K562 (cell line): ENCODE results near the gene CCDC187. TPM values are rescaled to one million over a fixed set of nuclear protein-coding genes. Genes with fewer than 3 reads are reported as not detected.

ENCODE experiments used
- MAZ ChIP-seq, 2 experiments: fragments of 450-650 bp in 1 of 2; sonication (generic) in 1 of 2; formaldehyde crosslinking; IDR thresholded peaks in 1 of 2; conservative IDR thresholded peaks in 1 of 2; 2 replicates each; pipeline versions ENCODE4 v1.4.0 to v1.5.0; 2020; ENCODE audit warnings: mild to moderate bottlenecking in 1 of 2, missing genetic modification reagents in 1 of 2
- MEF2A ChIP-seq: IDR thresholded peaks from 2 replicates; pipeline ENCODE4 v1.6.1; 2011; ENCODE audit warnings: low read depth, mild to moderate bottlenecking, low read length, moderate library complexity; ENCODE audit not compliant: control insufficient read depth
- SMARCA4 ChIP-seq: fragments of 450-650 bp; IDR thresholded peaks from 2 replicates; pipeline ENCODE4 v1.6.1; 2016
- SOX6 ChIP-seq: fragments of 450-650 bp; IDR thresholded peaks from 2 replicates; pipeline ENCODE4 v1.6.1; 2014; ENCODE audit warnings: mild to moderate bottlenecking
- SRF ChIP-seq, 2 experiments: fragments of 250-450, 450-650 bp in 1 of 2; sonication (Bioruptor Pico) in 1 of 2; sonication (generic) in 1 of 2; formaldehyde crosslinking; IDR thresholded peaks; 2 replicates each; pipeline versions ENCODE4 v1.5.0 to v1.5.1; 2020 to 2022; ENCODE audit warnings: mild to moderate bottlenecking in 1 of 2, missing genetic modification reagents in 1 of 2
- ZNF584 ChIP-seq: fragments of 200-800 bp; sonication (Bioruptor generic); IDR thresholded peaks from 2 replicates; pipeline ENCODE4 v1.6.1; 2016; ENCODE audit warnings: low read depth, mild to moderate bottlenecking, missing genetic modification characterization, missing compliant biosample characterization
- polyA plus RNA-seq, 8 experiments: library from polyadenylated mRNA; depleted of rRNA in 4 of 8; stranded (reverse) in 5 of 8; unstranded in 3 of 8; fragments of >200 nt; fragmentation: Nextera tagmentation in 2 of 8; fragmentation: Illumina TruSeq in 1 of 8; extraction: Ambion mirVana in 2 of 8; extraction: Trizol in 1 of 8; gene quantifications; 2 replicates each; pipeline versions ENCODE4 v1.2.1 to v1.2.3, GENCODE V29; 2011 to 2014; ENCODE audit warnings: inconsistent platforms in 1 of 8, missing spikeins in 1 of 8
- total RNA-seq, 7 experiments: library from RNA; depleted of rRNA in 6 of 7; stranded (reverse); fragments of >200 nt in 6 of 7; fragmentation: Illumina TruSeq in 2 of 7; extraction: Trizol in 2 of 7; gene quantifications; 2 replicates each; pipeline versions ENCODE4 v1.2.1 to v1.2.3, GENCODE V29; 2011 to 2021; ENCODE audit warnings: low replicate concordance in 1 of 7
- TF ChIP-seq, protein P1 (sequence below), 2 experiments: fragments of 450-650 bp; formaldehyde crosslinking in 1 of 2; IDR thresholded peaks; 2 replicates each; pipeline versions ENCODE4 v1.4.0 to v1.6.1; 2014 to 2020; ENCODE audit warnings: mild to moderate bottlenecking in 2 of 2, borderline replicate concordance in 1 of 2, low read depth in 1 of 2
- TF ChIP-seq, protein P2 (sequence below): fragments of 450-650 bp; IDR thresholded peaks from 2 replicates; pipeline ENCODE4 v1.6.1; 2017; ENCODE audit warnings: mild to moderate bottlenecking, moderate library complexity
- TF ChIP-seq, protein P3 (sequence below): sonication (generic); formaldehyde crosslinking; IDR thresholded peaks from 2 replicates; pipeline ENCODE4 v1.5.0; 2020; ENCODE audit warnings: missing genetic modification reagents
- TF ChIP-seq, protein P4 (sequence below): fragments of 450-650 bp; formaldehyde crosslinking; IDR thresholded peaks from 2 replicates; pipeline ENCODE4 v1.4.0; 2020; ENCODE audit warnings: mild to moderate bottlenecking, moderate library complexity
- TF ChIP-seq, protein P5 (sequence below): fragments of 450-650 bp; formaldehyde crosslinking; IDR thresholded peaks from 2 replicates; pipeline ENCODE4 v1.4.0; 2022; ENCODE audit warnings: mild to moderate bottlenecking, moderate library complexity

CCDC187 gene
- total and polyA plus RNA-seq, 9 of the 15 experiments (the other 6 are each of a cell fraction or from before 2014, with no cell fraction given): not detected

DNA sequence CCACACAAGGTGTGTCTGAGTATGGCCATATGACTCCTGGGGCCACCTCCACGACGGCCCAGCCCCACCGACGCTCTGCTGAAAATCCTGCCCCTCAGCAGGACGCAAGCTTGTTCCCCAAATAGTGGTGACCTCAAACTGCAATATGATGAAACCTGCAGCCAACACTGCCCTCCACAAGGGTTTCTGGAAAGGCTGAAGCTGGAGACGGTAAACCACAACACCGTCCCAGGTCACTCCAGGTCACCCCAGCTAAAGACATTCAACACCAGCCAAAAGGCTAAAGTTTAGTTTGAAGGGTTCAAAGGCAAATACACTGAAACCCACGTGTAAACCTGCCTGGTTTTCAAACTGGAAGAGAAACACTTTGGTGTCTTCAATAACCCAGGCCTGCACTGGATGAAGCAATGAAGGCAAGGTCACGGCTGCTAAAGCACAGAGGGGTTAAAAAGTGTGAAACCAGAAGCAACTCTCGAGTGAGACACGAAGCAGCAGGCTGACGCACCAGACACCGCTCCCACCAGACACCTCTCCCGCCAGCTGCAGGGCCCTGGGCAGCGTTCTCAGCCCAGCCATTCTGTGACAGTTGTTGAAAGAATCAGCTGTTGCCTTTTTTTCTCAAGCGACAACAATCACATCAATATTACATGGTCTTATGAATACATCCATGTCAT, 97.2 kb downstream of the CCDC187 start (continued):
- TF ChIP-seq, protein P1, sequence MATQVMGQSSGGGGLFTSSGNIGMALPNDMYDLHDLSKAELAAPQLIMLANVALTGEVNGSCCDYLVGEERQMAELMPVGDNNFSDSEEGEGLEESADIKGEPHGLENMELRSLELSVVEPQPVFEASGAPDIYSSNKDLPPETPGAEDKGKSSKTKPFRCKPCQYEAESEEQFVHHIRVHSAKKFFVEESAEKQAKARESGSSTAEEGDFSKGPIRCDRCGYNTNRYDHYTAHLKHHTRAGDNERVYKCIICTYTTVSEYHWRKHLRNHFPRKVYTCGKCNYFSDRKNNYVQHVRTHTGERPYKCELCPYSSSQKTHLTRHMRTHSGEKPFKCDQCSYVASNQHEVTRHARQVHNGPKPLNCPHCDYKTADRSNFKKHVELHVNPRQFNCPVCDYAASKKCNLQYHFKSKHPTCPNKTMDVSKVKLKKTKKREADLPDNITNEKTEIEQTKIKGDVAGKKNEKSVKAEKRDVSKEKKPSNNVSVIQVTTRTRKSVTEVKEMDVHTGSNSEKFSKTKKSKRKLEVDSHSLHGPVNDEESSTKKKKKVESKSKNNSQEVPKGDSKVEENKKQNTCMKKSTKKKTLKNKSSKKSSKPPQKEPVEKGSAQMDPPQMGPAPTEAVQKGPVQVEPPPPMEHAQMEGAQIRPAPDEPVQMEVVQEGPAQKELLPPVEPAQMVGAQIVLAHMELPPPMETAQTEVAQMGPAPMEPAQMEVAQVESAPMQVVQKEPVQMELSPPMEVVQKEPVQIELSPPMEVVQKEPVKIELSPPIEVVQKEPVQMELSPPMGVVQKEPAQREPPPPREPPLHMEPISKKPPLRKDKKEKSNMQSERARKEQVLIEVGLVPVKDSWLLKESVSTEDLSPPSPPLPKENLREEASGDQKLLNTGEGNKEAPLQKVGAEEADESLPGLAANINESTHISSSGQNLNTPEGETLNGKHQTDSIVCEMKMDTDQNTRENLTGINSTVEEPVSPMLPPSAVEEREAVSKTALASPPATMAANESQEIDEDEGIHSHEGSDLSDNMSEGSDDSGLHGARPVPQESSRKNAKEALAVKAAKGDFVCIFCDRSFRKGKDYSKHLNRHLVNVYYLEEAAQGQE (IDR thresholded peaks at IDR 0.05; ENCODE audit: borderline replicate concordance): peak; percentile 60; the same call in 1 of the 2 replicates
- TF ChIP-seq, protein P1 (CRISPR knock-in tag; IDR thresholded peaks at IDR 0.05; ENCODE audit: low read depth): no peak
- TF ChIP-seq SRF (CRISPR knock-in tag; IDR thresholded peaks at IDR 0.05) (0 out of 4 replicates have a peak, but pooled peaks of 1 of the 2 experiments have one; percentile 33), MEF2A (peak; percentile 90), MAZ (CRISPR knock-in tag; conservative IDR thresholded peaks at IDR 0.05 in 1 of 2, IDR thresholded peaks at IDR 0.05 in 1 of 2) (peak; percentile 24 to 87; a peak in 3 of 4 replicates), ZNF584 (CRISPR knock-in tag) (peak; percentile 98), SMARCA4 (peak; percentile 50; the same call in 1 of the 2 replicates), SOX6 (peak; percentile 86)
- TF ChIP-seq, protein P2, sequence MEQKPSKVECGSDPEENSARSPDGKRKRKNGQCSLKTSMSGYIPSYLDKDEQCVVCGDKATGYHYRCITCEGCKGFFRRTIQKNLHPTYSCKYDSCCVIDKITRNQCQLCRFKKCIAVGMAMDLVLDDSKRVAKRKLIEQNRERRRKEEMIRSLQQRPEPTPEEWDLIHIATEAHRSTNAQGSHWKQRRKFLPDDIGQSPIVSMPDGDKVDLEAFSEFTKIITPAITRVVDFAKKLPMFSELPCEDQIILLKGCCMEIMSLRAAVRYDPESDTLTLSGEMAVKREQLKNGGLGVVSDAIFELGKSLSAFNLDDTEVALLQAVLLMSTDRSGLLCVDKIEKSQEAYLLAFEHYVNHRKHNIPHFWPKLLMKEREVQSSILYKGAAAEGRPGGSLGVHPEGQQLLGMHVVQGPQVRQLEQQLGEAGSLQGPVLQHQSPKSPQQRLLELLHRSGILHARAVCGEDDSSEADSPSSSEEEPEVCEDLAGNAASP: peak; percentile 89; the same call in 1 of the 2 replicates
- TF ChIP-seq, protein P3, sequence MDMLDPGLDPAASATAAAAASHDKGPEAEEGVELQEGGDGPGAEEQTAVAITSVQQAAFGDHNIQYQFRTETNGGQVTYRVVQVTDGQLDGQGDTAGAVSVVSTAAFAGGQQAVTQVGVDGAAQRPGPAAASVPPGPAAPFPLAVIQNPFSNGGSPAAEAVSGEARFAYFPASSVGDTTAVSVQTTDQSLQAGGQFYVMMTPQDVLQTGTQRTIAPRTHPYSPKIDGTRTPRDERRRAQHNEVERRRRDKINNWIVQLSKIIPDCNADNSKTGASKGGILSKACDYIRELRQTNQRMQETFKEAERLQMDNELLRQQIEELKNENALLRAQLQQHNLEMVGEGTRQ (CRISPR knock-in tag): peak; percentile 20; the same call in 1 of the 2 replicates
- TF ChIP-seq, protein P4, sequence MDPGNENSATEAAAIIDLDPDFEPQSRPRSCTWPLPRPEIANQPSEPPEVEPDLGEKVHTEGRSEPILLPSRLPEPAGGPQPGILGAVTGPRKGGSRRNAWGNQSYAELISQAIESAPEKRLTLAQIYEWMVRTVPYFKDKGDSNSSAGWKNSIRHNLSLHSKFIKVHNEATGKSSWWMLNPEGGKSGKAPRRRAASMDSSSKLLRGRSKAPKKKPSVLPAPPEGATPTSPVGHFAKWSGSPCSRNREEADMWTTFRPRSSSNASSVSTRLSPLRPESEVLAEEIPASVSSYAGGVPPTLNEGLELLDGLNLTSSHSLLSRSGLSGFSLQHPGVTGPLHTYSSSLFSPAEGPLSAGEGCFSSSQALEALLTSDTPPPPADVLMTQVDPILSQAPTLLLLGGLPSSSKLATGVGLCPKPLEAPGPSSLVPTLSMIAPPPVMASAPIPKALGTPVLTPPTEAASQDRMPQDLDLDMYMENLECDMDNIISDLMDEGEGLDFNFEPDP: peak; percentile 37; the same call in 1 of the 2 replicates
- TF ChIP-seq, protein P5, sequence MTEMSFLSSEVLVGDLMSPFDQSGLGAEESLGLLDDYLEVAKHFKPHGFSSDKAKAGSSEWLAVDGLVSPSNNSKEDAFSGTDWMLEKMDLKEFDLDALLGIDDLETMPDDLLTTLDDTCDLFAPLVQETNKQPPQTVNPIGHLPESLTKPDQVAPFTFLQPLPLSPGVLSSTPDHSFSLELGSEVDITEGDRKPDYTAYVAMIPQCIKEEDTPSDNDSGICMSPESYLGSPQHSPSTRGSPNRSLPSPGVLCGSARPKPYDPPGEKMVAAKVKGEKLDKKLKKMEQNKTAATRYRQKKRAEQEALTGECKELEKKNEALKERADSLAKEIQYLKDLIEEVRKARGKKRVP (CRISPR knock-in tag): peak; percentile 94
